GM08714 (cell line): ENCODE measurements around the gene CRYBG1.

Source experiments
- H3K4me3 ChIP-seq: fragments of 200-500 bp; sonication (Bioruptor generic); 2 replicates; pipeline ENCODE4 v1.5.1; 2014; ENCODE audit warnings: mild to moderate bottlenecking, low read length, inconsistent platforms
- ZNF274 ChIP-seq: IDR thresholded peaks from 2 replicates; pipeline ENCODE4 v1.6.1; 2012; ENCODE audit warnings: mild to moderate bottlenecking, low read depth, low read length

The CRYBG1 gene

DNA sequence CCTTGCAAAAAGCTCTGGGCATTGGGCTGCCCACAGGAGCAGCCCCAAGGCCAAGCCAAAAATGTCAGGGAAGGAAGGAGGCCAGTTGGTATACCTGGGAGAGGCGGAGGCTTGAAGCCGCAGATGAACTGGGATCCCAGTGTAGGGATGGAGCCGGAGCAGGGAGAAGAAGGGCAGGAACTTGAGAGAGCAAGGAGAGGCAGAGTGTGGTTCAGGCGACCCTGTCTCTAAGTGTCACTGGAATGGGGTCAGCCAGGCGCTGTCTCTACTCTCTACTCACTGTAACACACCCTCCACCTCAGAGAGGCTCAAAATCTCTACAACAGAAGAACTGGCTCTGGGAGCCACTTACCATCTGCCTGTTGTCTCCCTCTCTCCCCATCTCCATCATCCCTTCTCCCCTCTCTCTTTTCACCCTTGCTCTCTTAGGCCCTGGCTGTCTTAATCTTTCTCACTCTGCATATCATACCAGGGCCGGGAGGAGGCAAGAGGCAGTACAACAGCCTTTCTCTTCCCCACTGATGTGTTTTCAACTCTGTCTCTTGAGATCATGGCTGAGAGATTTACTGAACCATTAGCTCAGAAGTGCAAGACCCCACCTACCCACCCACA, 93.3 kb downstream of the CRYBG1 start:
- H3K4me3 ChIP-seq, result no peak overlapping the region
- TF ChIP-seq ZNF274, result no peak

DNA sequence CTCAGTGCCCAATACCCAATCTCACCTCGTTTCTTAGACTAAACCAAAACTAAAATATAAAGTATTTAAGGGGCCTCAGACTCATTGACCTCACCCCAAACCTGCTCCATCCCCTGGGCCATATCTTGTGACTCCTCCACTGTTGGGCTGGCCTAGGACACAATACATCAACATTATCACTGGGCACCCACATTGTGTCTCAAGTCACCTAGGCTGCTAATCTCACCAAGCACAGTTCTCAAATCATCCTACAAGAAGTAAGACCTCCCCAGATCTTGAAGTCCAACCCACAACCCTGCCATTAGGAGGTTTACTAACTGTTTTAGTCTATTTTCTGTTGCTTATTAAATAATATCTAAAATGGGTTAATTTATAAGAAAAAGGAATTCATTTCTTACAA, 96.2 kb downstream of the CRYBG1 start:
- TF ChIP-seq ZNF274, result no peak

DNA sequence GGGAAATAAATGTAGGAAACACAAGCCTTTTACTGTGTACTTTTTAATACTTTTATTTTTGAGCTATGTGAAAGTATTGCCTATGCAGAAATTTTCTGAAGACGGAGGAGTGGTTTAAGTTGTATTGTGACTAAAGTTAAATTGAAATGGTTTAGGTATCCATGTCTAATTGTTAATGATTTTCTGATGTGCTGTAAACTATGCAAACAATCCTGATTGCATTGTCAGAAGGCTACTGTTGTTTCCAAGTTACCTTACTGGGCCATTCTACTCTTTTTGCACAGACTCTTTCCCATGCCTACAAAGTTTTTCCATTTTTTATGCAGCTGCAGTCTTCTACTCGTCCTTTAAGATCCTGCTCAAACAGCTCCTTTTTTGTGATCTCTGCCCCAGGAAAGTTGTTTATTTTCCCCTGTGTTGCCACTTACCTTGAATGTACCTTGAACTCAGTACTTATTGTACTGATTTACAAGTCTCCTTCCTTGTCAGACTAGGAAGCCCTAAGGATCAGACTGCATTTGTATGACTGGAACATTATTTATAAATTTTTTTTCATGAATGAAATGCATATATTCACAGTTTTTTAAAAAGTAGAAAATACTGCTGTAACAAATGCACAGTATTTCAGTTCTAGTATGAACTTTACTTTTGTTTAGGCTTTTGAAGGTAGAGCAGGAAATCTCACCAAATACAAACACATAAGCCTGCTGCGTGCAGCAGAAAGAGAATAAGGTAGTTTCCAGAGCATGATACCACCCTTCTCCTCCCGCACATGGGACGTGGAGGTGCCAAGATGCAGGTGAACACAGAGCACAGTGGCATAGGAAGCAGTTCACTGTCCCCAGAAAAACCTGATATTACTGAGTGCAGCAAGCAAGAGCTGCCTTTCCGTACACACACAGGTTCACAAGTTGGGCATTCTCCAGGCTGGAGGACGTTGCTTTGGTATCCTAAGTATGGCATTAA, 97.8 kb downstream of the CRYBG1 start:
- no peak overlapping the region for H3K4me3 ChIP-seq
- TF ChIP-seq ZNF274, result no peak

More for the DNA sequence above, 96.2 kb downstream of the CRYBG1 start:
- H3K4me3 ChIP-seq, result no peak overlapping the region

DNA sequence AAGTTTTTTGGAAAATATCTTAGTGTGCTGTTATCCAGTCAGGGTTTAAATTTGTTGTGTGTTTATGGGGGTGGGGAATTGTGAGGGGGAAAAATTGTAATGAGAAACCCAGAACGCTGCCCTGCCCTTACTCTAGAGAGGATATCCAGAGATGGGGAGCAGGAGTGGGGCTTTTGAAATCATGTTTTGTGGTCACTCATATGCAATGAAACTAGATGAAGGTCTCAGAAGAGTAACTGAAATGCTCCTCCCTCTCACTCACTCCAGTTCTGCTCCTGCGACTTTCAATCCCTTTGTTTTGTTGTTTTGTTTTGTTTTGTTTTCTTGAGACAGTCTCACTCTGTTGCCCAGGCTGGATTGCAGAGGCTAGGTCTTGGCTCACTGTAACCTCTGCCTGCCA, 100.0 kb downstream of the CRYBG1 start:
- H3K4me3 ChIP-seq, result no peak overlapping the region
- no peak for TF ChIP-seq ZNF274

DNA sequence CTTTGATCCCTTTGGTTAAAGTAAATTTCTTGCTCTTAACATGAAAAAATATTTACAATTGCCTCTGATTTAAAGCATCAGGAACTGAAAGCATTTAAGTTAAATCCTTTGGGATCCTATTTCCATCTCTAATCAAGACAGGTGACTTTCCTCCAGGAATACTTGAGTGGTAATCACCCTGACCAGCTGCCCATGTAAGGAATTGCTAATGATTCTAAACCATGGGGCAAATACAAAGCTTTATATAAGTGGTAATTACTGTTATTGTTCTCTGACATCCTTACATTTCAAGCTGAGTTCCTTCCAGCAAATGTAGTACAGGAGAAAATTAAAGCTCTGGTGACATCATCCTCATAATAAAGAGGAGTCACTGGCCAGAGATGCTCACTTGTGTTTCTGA, 100.6 kb downstream of the CRYBG1 start:
- TF ChIP-seq ZNF274, result no peak

DNA sequence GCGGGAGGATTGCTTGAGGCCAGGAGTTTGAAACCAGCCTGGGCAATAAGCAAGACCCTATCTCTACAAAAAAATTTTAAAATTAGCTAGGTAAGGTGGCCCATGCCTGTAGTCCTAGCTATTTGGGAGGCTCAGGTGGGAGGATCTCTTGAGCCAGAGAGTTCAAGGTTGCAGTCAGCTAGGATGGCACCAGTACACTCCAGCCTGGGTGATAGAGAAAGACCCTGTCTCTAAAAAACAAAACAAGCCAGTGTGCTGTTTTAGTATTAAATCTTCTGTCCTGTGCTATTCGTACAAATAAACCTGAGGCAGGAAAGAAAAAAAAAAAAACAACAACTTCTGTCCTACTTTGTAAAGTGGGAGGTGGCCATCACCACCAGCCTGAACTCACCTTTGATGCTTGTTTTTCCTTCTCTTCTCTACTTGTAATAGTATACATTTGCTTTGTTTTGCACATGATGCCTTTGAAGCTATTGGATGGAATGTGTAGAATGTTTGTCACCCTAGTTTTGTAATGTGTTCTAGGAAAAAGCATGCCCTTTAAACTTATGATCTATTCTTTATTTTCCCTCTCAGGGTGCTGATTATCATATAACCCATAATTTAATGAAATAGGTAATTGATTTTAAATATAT, 102.5 kb downstream of the CRYBG1 start:
- TF ChIP-seq ZNF274, result no peak

More for the DNA sequence above, 100.6 kb downstream of the CRYBG1 start:
- no peak overlapping the region for H3K4me3 ChIP-seq

DNA sequence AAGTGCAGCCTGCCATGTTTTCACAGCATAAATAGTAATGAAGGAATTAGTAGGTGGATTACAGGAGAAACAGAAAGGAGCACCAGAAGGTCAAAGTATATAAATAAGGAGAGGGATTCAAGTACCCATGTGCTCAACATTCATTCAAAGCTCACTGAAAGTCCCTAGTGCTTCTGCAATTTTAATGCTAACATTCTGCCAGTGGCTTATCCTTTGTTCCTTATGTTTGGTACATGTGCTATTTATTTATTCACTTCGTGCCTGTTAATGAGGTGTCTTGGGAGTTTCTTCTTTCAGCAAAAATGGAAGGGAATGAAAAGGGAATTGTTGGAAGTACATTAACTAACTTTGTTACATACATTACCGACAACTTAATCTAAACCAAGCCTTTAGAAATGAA, 105.7 kb downstream of the CRYBG1 start:
- H3K4me3 ChIP-seq, result no peak overlapping the region
- no peak for TF ChIP-seq ZNF274

More for the DNA sequence above, 102.5 kb downstream of the CRYBG1 start:
- no peak overlapping the region for H3K4me3 ChIP-seq

DNA sequence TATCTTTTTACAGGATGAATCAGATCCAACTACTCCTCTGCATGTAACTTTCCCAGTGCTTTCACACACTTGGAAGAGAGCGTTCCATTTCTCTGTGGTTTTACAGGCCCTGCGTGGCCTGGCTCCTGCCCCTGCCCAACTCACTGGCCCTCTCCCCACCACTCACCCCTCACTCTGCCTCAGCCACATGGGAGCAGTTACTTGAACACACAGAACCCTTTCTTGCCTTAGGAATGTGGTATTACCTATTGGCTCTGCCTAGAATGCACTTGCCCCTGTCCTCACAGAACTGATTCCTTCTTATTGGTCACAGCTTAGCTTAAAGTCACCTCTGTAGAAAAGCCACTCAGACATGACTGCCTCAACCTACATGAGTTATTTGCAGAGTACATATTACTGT, 108.4 kb downstream of the CRYBG1 start:
- no peak for TF ChIP-seq ZNF274
- no peak overlapping the region for H3K4me3 ChIP-seq

DNA sequence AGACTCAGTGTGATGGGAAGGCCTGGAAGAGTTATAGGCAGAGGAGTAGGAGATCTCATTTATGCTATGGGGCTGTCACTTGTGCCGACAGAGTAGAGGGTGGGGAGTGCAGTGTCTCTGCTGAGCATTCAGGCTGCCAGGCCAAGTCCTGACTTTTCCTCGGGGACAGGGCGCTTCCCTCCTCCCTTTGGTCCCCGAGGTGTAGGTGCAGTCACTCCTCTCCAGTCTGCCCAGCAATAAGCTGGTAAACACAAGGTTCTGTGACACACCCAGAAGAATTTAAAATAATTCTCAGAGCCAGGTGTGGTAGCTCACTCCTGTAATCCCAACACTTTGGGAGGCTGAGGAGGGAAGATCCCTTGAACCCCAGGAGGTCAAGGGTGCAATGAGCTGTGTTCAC, 109.4 kb downstream of the CRYBG1 start:
- H3K4me3 ChIP-seq, result no peak overlapping the region
- no peak for TF ChIP-seq ZNF274

DNA sequence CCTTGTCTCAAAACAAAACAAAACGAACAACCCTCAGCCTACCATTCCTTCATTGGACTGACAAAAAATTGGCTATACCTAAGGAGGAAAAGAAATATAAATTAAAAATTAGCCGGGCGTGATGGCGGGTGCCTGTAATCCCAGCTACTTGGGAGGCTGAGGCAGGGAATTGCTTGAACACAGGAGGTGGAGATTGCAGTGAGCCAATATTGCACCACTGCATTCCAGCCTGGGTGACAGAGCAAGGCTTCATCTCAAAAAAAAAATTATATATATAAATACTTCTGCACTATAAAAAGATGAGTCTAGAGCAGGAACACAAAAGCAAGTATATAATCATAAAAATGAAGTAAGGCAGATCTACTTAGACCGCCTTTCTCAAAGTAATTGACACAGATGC, 109.8 kb downstream of the CRYBG1 start:
- H3K4me3 ChIP-seq, result no peak overlapping the region
- no peak for TF ChIP-seq ZNF274

DNA sequence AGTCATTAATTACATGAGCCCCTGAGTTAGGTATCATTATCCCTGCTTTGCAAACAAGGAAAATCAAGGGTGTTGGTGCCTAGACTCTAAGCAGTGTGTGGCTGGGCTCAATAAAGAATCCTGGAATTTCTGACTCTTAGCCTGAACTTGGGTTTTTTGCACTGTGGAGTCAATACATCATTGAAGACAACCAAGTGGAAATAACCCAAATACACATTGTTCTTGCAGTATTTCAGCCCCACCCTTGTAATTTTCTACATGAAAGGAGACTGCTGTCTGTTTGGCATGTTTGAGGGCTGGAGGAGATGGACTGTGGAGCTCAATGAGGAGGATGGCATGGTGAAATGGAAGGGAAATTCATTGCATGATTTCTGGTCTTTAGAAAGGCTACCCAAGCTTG, 110.3 kb downstream of the CRYBG1 start:
- TF ChIP-seq ZNF274, result no peak
- H3K4me3 ChIP-seq, result no peak overlapping the region

DNA sequence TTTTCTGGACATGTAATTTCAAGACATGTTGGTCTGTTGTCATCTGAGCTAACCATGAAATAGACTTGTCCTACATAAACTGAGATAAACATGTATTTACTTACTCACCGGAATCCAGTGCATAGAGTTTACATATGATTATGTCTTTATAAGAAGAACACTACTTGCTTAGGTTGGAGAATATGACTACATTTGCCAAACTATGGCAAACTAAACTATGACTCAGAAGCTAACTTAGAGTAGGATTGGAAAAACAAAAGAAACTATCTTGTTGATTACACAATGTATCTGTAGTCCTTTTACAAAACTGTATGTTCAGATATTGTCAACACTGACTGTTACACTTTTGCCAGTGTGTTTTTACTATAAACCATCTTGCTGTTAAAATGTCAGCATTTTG, 113.3 kb downstream of the CRYBG1 start:
- no peak overlapping the region for H3K4me3 ChIP-seq
- TF ChIP-seq ZNF274, result no peak

DNA sequence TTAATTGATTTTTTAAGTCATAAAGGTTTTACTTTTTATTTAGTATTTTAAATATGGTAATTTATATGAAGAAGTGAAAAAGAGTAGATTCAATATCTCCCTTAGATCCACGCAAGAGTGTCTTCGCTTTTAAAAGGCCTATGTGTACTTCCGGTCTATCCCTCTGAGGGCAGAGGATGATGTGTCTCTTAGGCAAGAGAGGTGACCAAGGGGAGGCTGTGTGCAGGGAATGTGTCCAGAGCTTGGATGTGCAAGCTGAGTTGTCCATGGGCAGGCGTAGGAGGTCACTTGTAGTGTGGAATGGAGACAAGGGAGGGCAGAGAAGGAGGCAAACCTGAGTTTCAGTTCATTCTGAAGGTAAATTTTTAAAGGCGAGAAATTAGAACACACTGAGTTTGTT, 113.9 kb downstream of the CRYBG1 start:
- TF ChIP-seq ZNF274, result no peak
- H3K4me3 ChIP-seq, result no peak overlapping the region

DNA sequence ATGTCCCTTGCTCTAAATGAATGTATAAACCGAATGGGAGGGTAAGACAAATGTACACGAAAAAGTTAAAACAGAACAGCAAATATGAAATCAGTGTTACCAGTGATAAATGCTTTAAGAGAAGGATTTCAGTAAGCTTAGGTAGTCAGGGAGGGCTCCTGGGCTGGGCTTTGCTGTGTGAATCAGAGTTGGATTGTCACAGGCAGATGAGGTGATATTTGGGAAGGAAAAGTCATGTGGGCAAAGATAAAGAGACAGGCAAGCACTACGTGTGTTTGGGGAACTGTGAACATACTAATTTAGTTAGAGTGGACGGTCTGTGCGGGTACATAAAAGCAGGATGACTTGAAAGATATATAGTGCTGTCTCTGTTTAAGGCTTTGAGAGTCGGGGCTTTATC, 114.8 kb downstream of the CRYBG1 start:
- H3K4me3 ChIP-seq, result no peak overlapping the region
- no peak for TF ChIP-seq ZNF274
